T-helper 22 cell (primary cell): ENCODE data around the gene TENT4A.

ENCODE experiments used
- DNase-seq: peaks from one replicate; pipeline ENCODE4 v3.0.0-alpha.2; 2020; ENCODE audit warnings: low read depth

TENT4A gene

DNA sequence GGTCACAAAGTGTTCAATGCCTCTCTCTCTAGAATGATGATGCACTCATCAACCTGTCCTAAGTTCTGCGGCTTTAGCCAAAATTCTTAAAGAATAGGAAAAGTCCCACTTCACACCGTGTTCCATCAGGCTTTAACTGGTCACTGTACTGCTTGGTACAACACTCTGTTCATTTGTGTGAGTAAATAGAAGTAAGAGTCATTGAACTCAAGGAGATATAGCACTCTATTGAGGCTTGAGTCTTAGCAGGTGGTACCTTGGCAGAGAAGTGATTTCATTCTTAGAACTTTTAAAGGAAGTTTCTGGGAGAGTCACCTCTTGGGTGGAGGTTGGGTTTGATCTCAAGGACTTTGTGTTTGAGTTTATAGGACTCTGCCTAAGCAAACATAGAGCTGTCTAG, 92.6 kb downstream of the TENT4A start:
- no peak for DNase-seq
